Metanephros (tissue), 1 donor: ENCODE results near the gene ZNF614. TPM values are rescaled to one million over a fixed set of nuclear protein-coding genes. Genes with fewer than 3 reads are reported as not detected.

Source experiments
- total RNA-seq: library from RNA; depleted of rRNA; stranded (reverse); fragments of >200 nt; gene quantifications from one replicate; pipeline ENCODE4 v1.2.3, GENCODE V29; 2014

The ZNF614 gene
- 14.0 TPM for total RNA-seq

DNA sequence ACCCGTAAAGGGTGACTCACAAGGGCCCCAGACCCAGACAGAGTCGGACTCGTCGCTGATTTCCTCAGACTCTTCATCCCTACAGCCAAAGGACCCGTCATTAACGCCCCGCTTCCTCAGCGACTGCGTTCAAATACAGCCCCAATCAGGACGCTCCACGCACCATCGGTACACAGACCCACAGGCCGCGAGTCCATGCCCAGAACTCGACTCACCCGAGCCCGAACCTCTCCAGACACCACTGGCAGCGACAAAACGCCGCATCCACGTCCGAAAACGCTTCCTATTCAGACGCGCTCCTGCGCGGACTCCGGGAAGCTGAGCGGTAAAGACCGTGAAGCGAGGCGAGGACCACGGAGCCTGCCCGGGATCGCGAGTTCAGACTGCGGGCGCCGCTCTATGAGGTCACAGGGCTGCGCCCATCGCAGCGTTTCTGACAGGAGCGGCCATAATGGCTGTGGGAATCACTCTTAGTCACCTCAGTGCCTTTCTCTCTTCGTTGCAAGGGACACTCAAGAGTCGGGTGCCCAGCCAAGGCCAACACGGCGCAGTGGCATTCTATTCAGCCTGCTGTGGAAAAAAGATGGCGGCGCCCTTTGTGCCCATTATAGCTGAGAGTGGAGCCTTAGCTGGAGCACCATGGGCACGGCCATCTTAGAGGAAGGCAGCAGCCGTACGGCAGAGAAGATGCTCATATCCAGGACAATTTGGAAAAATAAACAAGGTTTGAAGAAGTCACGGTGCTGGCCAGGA is at the start of gene ZNF614:
ZNF614 (minus strand) TSS at position 353 of the 753 bp plus-strand sequence. CDS start 2,634 bp downstream, outside the sequence.

DNA sequence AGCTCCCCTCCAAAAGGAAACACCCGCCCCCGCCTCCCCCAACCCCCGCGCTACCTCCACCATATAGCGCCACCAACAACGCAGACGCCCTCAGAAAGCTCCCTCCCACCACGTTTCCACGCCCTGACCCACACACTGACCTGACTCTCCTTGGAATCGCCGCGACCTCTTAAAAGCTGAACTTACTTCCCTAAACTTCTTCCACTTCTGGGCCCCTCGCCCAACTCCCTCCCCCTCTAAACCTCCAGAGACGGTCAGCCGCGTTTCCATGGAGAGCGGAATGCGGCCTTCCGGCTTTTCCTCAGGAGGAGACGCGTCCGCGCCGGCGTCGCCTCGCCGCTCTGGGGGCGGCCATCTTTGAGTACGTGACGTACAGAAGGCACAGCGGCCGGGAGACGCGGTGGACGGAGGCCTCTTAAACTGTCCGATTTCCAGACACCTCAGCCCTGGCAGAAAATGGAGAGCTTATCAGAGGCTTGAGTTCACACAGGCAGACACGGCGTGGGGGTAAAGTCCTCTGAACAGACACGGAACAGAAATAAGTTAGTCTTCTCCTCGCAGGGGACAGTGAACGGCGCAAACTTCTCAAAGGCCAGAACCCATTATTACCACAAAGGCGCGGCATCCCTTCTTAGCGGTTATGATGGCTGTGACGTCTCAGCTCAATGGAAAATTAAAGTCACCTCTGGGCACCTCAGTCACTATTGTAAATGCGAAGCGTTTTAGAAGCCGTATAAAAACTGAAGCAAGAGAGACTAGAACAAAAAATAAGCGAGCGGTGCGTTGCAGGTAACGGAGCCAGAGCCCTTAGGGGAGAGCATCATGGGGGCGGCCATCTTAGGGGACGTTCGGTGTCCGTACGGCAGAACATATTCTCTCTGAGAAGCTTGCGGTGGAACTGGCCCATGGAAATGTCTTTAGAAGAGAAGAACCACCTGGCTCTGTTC is 20.6 kb upstream of the ZNF614 start, which contains the start of gene ZNF432:
ZNF432 (minus strand) TSS at position 284 of the 947 bp plus-strand sequence. CDS start 1,970 bp downstream, outside the sequence.

DNA sequence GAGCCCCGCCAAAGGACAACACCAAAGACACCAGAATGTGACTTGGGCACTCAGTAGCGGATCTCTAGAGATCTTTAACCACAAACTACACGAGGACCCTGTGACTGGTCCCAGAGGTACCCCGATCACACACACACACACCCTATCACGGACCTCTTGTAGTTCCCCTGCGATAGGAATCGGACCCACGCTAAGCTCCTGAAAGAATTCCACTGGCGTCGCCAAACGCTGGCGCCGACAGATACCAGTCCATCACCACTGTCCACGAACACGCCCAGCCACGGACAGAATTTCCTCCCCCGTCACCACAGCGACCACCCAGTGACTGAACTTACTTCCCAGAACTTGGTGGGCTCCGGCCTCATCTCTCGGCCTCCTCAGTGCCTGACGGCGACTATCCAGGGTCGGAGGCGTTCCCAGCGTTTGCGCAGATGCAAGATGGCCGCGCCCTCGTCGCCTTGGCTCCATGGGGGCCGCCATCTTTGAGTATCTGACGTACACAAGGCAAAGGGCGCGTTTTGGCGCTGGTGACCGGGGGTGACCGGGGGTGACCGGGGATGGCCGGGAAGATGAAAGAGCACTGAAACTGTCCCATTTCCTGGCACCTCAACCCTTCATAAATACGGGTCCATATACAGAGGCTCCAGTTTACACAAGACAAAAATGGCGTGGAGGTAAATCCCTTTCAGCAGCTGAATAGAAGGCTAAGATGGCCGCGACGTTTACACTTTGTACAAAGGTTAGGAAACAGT is 20.2 kb downstream of the ZNF614 start, which contains the start of gene ZNF615:
ZNF615 (minus strand) TSS at position 406 of the 752 bp plus-strand sequence. CDS start 4,500 bp downstream, outside the sequence.

DNA sequence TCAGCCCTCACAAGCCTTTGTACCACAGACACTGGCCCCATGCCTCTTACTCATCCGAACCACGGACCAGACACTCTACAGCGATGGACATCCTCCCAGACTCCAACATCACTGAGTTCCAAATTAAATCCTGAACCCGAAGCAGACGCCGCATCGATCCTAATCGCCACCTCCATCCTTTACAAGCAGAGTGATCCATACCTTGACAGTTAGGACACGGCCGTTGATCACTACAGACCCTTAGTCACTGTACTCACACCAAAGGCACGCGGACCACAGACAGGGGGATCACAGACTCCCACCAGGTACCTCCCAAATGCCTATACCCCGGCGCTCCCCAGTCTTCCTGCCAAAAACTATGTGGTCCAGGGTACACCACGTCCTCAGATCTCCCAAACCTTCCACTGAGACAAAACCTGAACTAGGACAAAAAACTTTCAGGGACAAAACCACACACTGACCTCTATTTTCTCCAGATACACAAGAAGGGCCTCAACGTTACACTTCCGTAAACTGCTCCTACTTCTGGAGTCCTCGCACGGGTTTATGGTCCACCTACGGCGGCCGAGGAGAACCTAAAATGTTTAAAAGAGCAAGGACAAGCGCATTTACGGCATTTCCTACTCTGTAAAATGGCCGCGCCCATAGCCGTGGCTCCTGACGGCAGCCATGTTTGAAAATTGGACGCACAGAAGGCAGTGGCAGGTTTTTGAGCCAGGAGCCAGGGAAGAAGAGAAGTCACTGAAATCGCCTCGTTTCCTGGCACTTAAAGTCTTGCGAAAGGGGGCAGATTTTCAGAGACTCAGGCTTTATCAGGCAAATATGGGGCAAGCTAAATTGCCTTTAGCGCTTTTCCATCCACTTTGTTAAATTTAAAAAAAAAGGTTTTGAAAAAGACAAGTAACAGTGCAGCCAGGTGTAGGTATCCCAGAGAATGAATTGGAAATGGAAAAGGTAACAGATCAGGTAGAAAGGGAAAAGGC is 41.6 kb downstream of the ZNF614 start, which contains the start of gene ZNF350:
ZNF350 (minus strand) TSS at position 532 of the 983 bp plus-strand sequence. CDS start 12,480 bp downstream, outside the sequence.

Other genes with a start within 250 kb of the ZNF614 start
- gene FPR3, start 233.2 kb downstream of the ZNF614 start, total RNA-seq, result 0.58 TPM
- gene ZNF577, start 140.4 kb downstream of the ZNF614 start, total RNA-seq, result 21.1 TPM
- 19.7 TPM for gene ZNF649, start 123.4 kb downstream of the ZNF614 start, total RNA-seq
- 9.5 TPM for gene ZNF613, start 100.9 kb downstream of the ZNF614 start, total RNA-seq
- gene ZNF350, start 41.5 kb downstream of the ZNF614 start, total RNA-seq, result 12.6 TPM
- 15.8 TPM for gene ZNF615, start 20.2 kb downstream of the ZNF614 start, total RNA-seq
- gene ZNF432, start 20.5 kb upstream of the ZNF614 start, total RNA-seq, result 13.5 TPM
- gene ZNF841, start 67.4 kb upstream of the ZNF614 start, total RNA-seq, result 20.3 TPM
- 15.0 TPM for gene ZNF616, start 111.6 kb upstream of the ZNF614 start, total RNA-seq
- gene ZNF836, start 143.2 kb upstream of the ZNF614 start, total RNA-seq, result 14.9 TPM
- 194 TPM for gene PPP2R1A, start 161.7 kb upstream of the ZNF614 start, total RNA-seq
- 12.0 TPM for gene ZNF766, start 241.2 kb upstream of the ZNF614 start, total RNA-seq